GM21576 (cell line): Measurements from ENCODE around the gene SLX4IP.

Source experiments
- ATAC-seq: cut with Tn5 transposase; IDR thresholded peaks from one replicate; pipeline ENCODE4 v1.9.1; 2021; ENCODE audit warnings: mild to moderate bottlenecking, moderate library complexity; ENCODE audit not compliant: unreplicated experiment

SLX4IP gene

DNA sequence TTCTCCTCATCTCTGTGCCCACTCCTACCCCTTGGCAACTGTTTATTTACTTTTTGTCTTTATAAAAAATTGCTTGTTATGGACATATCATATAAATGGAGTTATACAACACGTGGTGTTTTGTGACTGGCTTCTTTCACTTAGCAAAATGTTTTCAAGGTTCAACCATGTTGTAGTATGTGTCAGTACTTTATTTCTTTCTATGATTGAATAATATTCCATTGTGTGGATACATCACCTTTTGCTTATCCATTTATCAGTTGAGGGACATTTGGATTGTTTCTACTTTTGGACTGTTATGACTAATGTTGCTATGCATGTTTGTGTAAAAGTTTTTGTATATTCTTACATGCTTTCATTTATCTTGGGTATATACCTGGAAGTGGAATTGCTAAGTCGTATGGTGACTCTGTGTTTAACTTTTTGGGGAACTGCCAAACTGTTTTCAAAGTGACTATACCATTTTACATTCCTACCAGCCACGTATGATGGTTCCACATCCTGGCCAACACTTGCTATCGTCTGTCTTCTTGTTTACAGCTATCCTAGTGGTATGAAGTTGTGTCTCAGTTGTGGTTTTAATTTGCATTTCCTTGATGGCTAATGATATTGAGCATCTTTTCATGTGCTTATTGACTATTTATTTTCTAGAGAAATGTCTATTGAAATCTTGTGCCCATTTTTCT lies 84.4 kb downstream of the SLX4IP start:
- no peak for ATAC-seq

DNA sequence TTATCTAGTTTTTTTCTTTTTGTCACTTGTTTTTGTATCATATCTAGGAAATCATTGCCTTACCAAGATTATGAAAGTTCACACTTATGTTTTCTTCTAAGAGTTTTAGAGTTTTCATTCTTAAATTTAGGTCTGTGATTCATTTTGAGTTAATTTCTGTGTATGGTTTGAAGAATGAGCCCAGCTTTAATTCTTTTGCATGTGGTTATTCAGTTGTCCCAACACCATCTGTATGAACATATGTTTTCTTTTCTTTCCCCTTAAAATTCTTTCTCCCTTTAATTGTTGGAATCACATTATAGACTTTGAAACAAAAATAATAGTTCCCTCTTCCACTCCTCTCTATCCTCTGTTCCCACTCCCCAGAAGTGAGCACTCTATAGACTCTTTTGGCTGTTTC lies 85.4 kb downstream of the SLX4IP start:
- ATAC-seq, result no peak

GRCh38 chr20:10521068-10521831 lies 86.1 kb downstream of the SLX4IP start:
- ATAC-seq, result no peak

DNA sequence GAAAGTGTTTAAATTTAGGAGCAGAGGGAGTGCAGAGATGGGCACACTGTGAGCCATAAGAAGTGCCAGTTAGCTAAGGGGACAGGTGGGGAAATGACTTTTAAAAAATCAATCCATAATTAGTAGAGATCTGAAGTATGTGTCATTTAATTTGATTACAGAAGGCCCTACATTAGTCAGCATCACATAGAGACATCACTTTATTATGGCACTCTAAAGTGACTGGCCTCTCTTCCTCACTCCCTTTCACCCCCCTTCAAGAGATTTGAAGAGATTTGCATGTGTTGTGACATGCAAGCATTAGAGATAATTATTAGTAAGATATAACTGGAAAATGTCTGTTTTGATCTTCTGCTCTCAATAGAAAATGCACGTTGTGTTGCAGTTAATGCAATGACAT lies 86.7 kb downstream of the SLX4IP start:
- ATAC-seq, result no peak

DNA sequence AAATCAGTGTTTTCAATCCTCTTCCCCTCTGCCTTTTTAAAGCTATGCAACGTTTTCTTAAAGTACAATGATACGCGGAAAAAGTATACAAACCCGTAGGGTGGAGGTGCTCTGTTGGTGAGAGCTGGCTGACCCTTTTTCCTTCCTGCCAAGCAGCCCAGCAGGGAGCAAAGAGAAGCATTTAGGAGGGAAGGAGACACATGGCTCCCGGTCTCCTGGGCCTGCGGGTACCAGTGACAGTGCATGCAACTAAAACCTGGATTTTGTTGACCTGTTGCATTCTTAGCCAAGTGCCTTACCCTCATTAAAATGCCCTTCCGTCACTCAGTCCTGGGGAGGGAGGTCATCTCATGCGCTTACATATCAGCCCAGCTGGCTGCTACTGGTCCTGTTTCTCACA lies 87.2 kb downstream of the SLX4IP start:
- no peak for ATAC-seq

- no peak for ATAC-seq
Observed at GRCh38 chr20:10523443-10523842, 88.3 kb downstream of the SLX4IP start.

DNA sequence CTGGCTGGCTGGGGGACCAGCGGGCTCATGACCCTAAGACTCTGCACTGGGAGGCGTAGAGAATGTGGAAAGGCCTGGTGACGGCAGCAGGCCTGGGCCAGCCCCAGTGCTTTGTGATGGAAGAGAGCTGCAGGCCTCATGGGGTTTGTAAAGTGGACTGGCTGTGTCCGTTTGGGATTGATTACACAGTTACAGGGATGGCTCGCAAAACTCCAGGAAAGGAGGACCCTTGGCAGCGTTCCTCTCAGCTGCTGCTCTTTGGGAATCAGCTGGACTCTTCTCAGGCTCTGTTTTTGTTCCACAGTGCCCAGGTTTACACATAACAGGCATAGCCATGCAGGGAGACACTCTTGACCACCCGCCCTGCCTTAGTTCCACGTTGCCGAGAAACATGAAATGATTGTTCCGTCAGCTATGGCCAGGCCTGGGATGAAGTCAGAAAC lies 89.0 kb downstream of the SLX4IP start:
- no peak for ATAC-seq

GRCh38 chr20:10524643-10525042 lies 89.5 kb downstream of the SLX4IP start:
- no peak for ATAC-seq

DNA sequence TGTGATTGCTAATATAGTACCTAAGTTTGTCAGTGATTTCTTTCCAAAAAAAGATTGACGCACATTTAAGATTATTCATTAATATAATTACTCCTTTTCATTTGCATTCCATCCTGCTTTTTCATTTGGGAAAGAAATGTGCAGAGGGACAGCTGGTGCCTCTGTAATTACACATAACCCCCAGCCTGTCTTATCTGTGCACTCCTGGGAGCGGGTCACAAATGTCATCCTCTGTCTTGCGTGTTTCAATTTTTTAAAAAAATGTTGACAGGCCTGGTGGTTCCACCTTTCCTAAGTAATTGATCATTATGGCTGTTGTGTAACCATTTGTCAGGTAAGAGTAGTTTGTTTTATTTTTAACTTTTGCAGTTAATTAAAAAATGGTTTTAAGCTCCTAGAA lies 92.7 kb downstream of the SLX4IP start:
- no peak for ATAC-seq

- ATAC-seq, result no peak
Observed at GRCh38 chr20:10530883-10531282, 95.8 kb downstream of the SLX4IP start.

GRCh38 chr20:10531848-10532247 lies 96.7 kb downstream of the SLX4IP start:
- ATAC-seq, result no peak

DNA sequence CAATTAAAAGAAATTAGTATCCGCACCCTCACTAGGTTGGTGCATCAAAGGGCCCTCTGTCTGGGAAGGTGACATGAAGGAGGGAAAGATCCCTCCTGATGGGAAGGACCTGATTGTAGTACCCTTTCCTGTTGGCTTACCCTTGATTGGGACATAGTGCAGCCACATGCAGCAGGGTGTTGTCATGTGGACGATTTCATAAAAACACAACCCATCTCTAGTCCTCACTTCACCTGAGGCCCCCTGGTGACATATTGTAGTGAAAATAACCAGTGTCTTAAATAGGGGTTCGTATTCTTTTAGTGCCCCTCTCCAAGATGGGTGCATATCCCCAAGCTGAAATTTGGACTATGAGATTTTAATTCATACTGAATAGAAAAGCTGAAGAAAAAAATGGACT lies 97.3 kb downstream of the SLX4IP start:
- no peak for ATAC-seq

- no peak for ATAC-seq
Observed at GRCh38 chr20:10536531-10536930, 101.4 kb downstream of the SLX4IP start.

DNA sequence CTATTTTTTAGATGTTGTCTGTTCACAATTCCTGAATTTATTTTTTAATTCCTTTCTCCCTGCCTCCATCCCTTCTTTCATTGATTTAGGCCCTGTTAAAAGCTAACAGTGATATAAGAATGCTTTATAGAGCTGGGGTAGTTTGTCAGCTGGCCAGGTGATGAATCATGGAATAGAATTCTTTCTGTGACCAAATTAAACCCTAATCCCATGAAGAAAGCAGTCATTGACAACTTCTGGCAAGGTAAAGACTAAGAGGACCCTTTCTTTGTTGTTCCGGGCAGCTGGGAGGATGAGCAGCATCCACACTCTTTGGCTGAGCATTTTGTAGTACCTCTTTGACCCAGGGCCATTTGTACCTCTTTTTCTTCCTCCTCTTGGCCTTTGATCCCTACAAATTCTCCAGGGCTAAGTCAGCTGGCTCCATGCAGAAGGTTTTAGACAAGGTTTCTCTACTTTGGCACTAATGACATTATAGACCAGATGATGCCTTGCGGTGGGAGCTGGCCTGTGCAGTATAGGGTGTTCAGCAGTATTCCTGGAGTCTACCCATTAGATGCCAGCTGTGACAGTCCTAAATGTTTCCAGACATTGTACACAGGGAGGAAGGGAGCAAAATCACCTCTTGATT lies 102.9 kb downstream of the SLX4IP start:
- no peak for ATAC-seq

GRCh38 chr20:10538768-10539167 lies 103.7 kb downstream of the SLX4IP start:
- ATAC-seq, result no peak

- ATAC-seq, result no peak
Observed at GRCh38 chr20:10539818-10540553, 104.9 kb downstream of the SLX4IP start.

GRCh38 chr20:10540636-10541493 lies 105.8 kb downstream of the SLX4IP start:
- ATAC-seq, result no peak

- ATAC-seq, result no peak
Observed at GRCh38 chr20:10541668-10542411, 106.7 kb downstream of the SLX4IP start.

GRCh38 chr20:10542442-10542841 lies 107.3 kb downstream of the SLX4IP start:
- ATAC-seq, result no peak

- ATAC-seq, result no peak
Observed at GRCh38 chr20:10543480-10543879, 108.4 kb downstream of the SLX4IP start.
